IgD-negative memory B cell (primary cell): Measurements from ENCODE around the gene PRKCH. TPM values are rescaled to one million over a fixed set of nuclear protein-coding genes. Genes with fewer than 3 reads are reported as not detected.

Experiments
- H3K27ac Mint-ChIP-seq, 3 donors: one replicate each; pipeline ENCODE4 v1.8.0; 2020 to 2022; ENCODE audit warnings: mild to moderate bottlenecking in 3 of 3, mixed read lengths in 3 of 3, moderate library complexity in 1 of 3
- H3K27me3 Mint-ChIP-seq: one replicate; pipeline ENCODE4 v1.8.0; 2021; ENCODE audit warnings: mixed read lengths
- H3K36me3 Mint-ChIP-seq: one replicate; pipeline ENCODE4 v1.8.0; 2020; ENCODE audit warnings: mild to moderate bottlenecking, mixed read lengths
- H3K4me1 Mint-ChIP-seq, 3 donors: one replicate each; pipeline ENCODE4 v1.8.0; 2020 to 2022; ENCODE audit warnings: mixed read lengths in 3 of 3, mild to moderate bottlenecking in 1 of 3
- H3K4me3 Mint-ChIP-seq, 4 donors: one replicate each; pipeline ENCODE4 v1.8.0; 2020 to 2022; ENCODE audit warnings: mild to moderate bottlenecking in 4 of 4, mixed read lengths in 4 of 4, moderate library complexity in 3 of 4
- H3K9me3 Mint-ChIP-seq, 3 donors: one replicate each; pipeline ENCODE4 v1.8.0; 2020 to 2021; ENCODE audit warnings: mixed read lengths in 3 of 3, mild to moderate bottlenecking in 1 of 3
- polyA plus RNA-seq: library from polyadenylated mRNA; unstranded; fragments of 300-500 nt; fragmentation: Illumina TruSeq; gene quantifications from one replicate; pipeline ENCODE4 v1.2.3, GENCODE V29; 2021

Gene PRKCH
- polyA plus RNA-seq, 1 donor from 2014 or later, result 9.6 TPM

GRCh38 chr14:61573748-61574513 is 252.6 kb downstream of the PRKCH start:
- H3K27me3 Mint-ChIP-seq, result no peaks in the 10 kb centered on the region
- H3K27ac Mint-ChIP-seq, result no peak overlapping the region
- H3K4me3 Mint-ChIP-seq, result no peak overlapping the region
- no peaks in the 10 kb centered on the region for H3K9me3 Mint-ChIP-seq
- peaks cover 10 to 22% (median 16%) of the 10 kb centered on the region in 3 donors for H3K4me1 Mint-ChIP-seq
- H3K36me3 Mint-ChIP-seq, result peaks cover 2% of the 10 kb centered on the region

- peaks cover 2% of the 10 kb centered on the region for H3K36me3 Mint-ChIP-seq
- H3K27ac Mint-ChIP-seq, result no peak overlapping the region
- H3K27me3 Mint-ChIP-seq, result no peaks in the 10 kb centered on the region
- H3K4me3 Mint-ChIP-seq, result no peak overlapping the region
- H3K9me3 Mint-ChIP-seq, result no peaks in the 10 kb centered on the region
- H3K4me1 Mint-ChIP-seq, result peaks cover 5 to 16% (median 11%) of the 10 kb centered on the region in 3 donors
These were observed 253.1 kb downstream of the PRKCH start for GRCh38 chr14:61574514-61574807.

GRCh38 chr14:61575126-61575525 is 253.7 kb downstream of the PRKCH start:
- H3K4me3 Mint-ChIP-seq, result no peak overlapping the region
- peaks cover 1% of the 10 kb centered on the region for H3K27me3 Mint-ChIP-seq
- peaks cover 1 to 13% (median 7%) of the 10 kb centered on the region in 3 donors for H3K4me1 Mint-ChIP-seq
- peaks cover 2% of the 10 kb centered on the region for H3K36me3 Mint-ChIP-seq
- H3K27ac Mint-ChIP-seq, result no peak overlapping the region
- H3K9me3 Mint-ChIP-seq, result no peaks in the 10 kb centered on the region

- peaks cover 5 to 9% (median 7%) of the 10 kb centered on the region in 3 donors for H3K4me1 Mint-ChIP-seq
- no peak overlapping the region for H3K4me3 Mint-ChIP-seq
- no peaks in the 10 kb centered on the region for H3K9me3 Mint-ChIP-seq
- peaks cover 2% of the 10 kb centered on the region for H3K27me3 Mint-ChIP-seq
- peaks cover 3% of the 10 kb centered on the region for H3K36me3 Mint-ChIP-seq
- H3K27ac Mint-ChIP-seq, result no peak overlapping the region
These were observed 254.3 kb downstream of the PRKCH start for GRCh38 chr14:61575551-61576150.

GRCh38 chr14:61577506-61577931 is 256.1 kb downstream of the PRKCH start:
- Mint-ChIP-seq H3K9me3 (no peaks in the 10 kb centered on the region), H3K4me1 (peaks cover 5 to 8% (median 7%) of the 10 kb centered on the region in 3 donors), H3K27me3 (peaks cover 2% of the 10 kb centered on the region), H3K4me3 (no peak overlapping the region), H3K36me3 (peaks cover 4% of the 10 kb centered on the region), H3K27ac (no peak overlapping the region)

- H3K4me3 Mint-ChIP-seq, result no peak overlapping the region
These were observed 257.4 kb downstream of the PRKCH start for GRCh38 chr14:61578745-61579144.

GRCh38 chr14:61581340-61581739 is 260.0 kb downstream of the PRKCH start:
- Mint-ChIP-seq H3K4me3 (no peak overlapping the region), H3K9me3 (no peaks in the 10 kb centered on the region), H3K27me3 (peaks cover 2% of the 10 kb centered on the region), H3K27ac (no peak overlapping the region), H3K36me3 (peaks cover 3% of the 10 kb centered on the region), H3K4me1 (peaks cover 10 to 12% (median 11%) of the 10 kb centered on the region in 3 donors)

More at GRCh38 chr14:61578745-61579144, 257.4 kb downstream of the PRKCH start:
- Mint-ChIP-seq H3K9me3 (no peaks in the 10 kb centered on the region), H3K27me3 (peaks cover 2% of the 10 kb centered on the region), H3K4me1 (peaks cover 8 to 12% (median 9%) of the 10 kb centered on the region in 3 donors), H3K36me3 (peaks cover 3% of the 10 kb centered on the region), H3K27ac (no peak overlapping the region)

GRCh38 chr14:61581955-61582615 is 260.7 kb downstream of the PRKCH start:
- Mint-ChIP-seq H3K4me3 (no peak overlapping the region), H3K27ac (peak overlapping the region in 1 of 3 donors; percentile 14), H3K27me3 (peaks cover 2% of the 10 kb centered on the region), H3K4me1 (peaks cover 8 to 17% (median 10%) of the 10 kb centered on the region in 3 donors), H3K36me3 (peaks cover 3% of the 10 kb centered on the region), H3K9me3 (no peaks in the 10 kb centered on the region)

GRCh38 chr14:61582815-61583214 is 261.4 kb downstream of the PRKCH start:
- Mint-ChIP-seq H3K27me3 (peaks cover 2% of the 10 kb centered on the region), H3K9me3 (no peaks in the 10 kb centered on the region), H3K27ac (peak overlapping the region in 1 of 3 donors; percentile 14), H3K4me1 (peaks cover 8 to 22% (median 13%) of the 10 kb centered on the region in 3 donors), H3K36me3 (peaks cover 3% of the 10 kb centered on the region), H3K4me3 (no peak overlapping the region)

GRCh38 chr14:61584331-61584741 is 263.0 kb downstream of the PRKCH start:
- Mint-ChIP-seq H3K36me3 (peaks cover 6% of the 10 kb centered on the region), H3K4me3 (no peak overlapping the region), H3K27ac (no peak overlapping the region), H3K9me3 (no peaks in the 10 kb centered on the region), H3K4me1 (peaks cover 10 to 23% (median 14%) of the 10 kb centered on the region in 3 donors), H3K27me3 (peaks cover 2% of the 10 kb centered on the region)

GRCh38 chr14:61585598-61586543 is 264.5 kb downstream of the PRKCH start:
- Mint-ChIP-seq H3K9me3 (no peaks in the 10 kb centered on the region), H3K4me1 (peaks cover 13 to 20% (median 18%) of the 10 kb centered on the region in 3 donors), H3K27ac (no peak overlapping the region), H3K27me3 (no peaks in the 10 kb centered on the region), H3K36me3 (peaks cover 3% of the 10 kb centered on the region), H3K4me3 (no peak overlapping the region)

GRCh38 chr14:61586544-61587055 is 265.2 kb downstream of the PRKCH start:
- H3K36me3 Mint-ChIP-seq, result peaks cover 3% of the 10 kb centered on the region
- H3K27me3 Mint-ChIP-seq, result no peaks in the 10 kb centered on the region
- peaks cover 13 to 20% (median 18%) of the 10 kb centered on the region in 3 donors for H3K4me1 Mint-ChIP-seq
- no peak overlapping the region for H3K27ac Mint-ChIP-seq
- no peaks in the 10 kb centered on the region for H3K9me3 Mint-ChIP-seq
- H3K4me3 Mint-ChIP-seq, result no peak overlapping the region

- H3K9me3 Mint-ChIP-seq, result peaks cover 0 to 1% (median 0%) of the 10 kb centered on the region in 3 donors
- H3K4me1 Mint-ChIP-seq, result peaks cover 13 to 20% (median 18%) of the 10 kb centered on the region in 3 donors
- no peaks in the 10 kb centered on the region for H3K27me3 Mint-ChIP-seq
- H3K27ac Mint-ChIP-seq, result no peak overlapping the region
- peaks cover 3% of the 10 kb centered on the region for H3K36me3 Mint-ChIP-seq
- H3K4me3 Mint-ChIP-seq, result no peak overlapping the region
These were observed 265.8 kb downstream of the PRKCH start for GRCh38 chr14:61587081-61587713.

GRCh38 chr14:61588419-61588901 is 267.1 kb downstream of the PRKCH start:
- Mint-ChIP-seq H3K4me3 (no peak overlapping the region), H3K9me3 (peaks cover 0 to 5% (median 0%) of the 10 kb centered on the region in 3 donors), H3K27me3 (no peaks in the 10 kb centered on the region), H3K36me3 (peaks cover 3% of the 10 kb centered on the region), H3K4me1 (peaks cover 13 to 18% (median 18%) of the 10 kb centered on the region in 3 donors), H3K27ac (peak overlapping the region in 1 of 3 donors; percentile 76)
